Kidney (tissue), 22 donors: ENCODE results near the gene ALG6. TPM values are rescaled to one million over a fixed set of nuclear protein-coding genes. Genes with fewer than 3 reads are reported as not detected.
A peak's percentile ranks its signal among the peaks of the same experiment; 100 is the strongest.

Source experiments
- DNase-seq, 5 donors: peaks; one replicate each; pipeline ENCODE4 v3.0.0-alpha.2; 2013 to 2020
- FAIRE-seq: peaks from 2 replicates; lab custom pipeline; 2012; peaks lifted over from hg19 to GRCh38; lab: Jason Lieb, UNC
- H3K27ac ChIP-seq, 2 donors: one replicate each; pipeline ENCODE4 v1.7.0; 2013; ENCODE audit warnings: low read depth in 2 of 2, low read length in 2 of 2, inconsistent platforms in 1 of 2
- H3K27me3 ChIP-seq: one replicate; pipeline ENCODE4 v1.7.1; 2013; ENCODE audit warnings: low read length, inconsistent platforms; ENCODE audit not compliant: control insufficient read depth, insufficient read depth
- H3K36me3 ChIP-seq, 3 donors: one replicate each; pipeline versions ENCODE4 v1.7.0 to v1.7.1; 2013; ENCODE audit warnings: low read length in 3 of 3, control low read depth in 1 of 3, inconsistent platforms in 1 of 3; ENCODE audit not compliant: insufficient read depth in 3 of 3, control insufficient read depth in 2 of 3
- H3K4me1 ChIP-seq, 3 donors: one replicate each; pipeline versions ENCODE4 v1.7.0 to v1.7.1; 2013; ENCODE audit warnings: low read length in 3 of 3, inconsistent platforms in 1 of 3, low read depth in 1 of 3; ENCODE audit not compliant: control insufficient read depth in 2 of 3, insufficient read depth in 2 of 3
- H3K4me3 ChIP-seq, 3 donors: one replicate each; pipeline versions ENCODE4 v1.7.0 to v1.8.1; 2013; ENCODE audit warnings: low read length in 3 of 3, control low read depth in 1 of 3, inconsistent platforms in 1 of 3
- H3K9ac ChIP-seq, 3 donors: one replicate each; pipeline versions ENCODE4 v1.7.0 to v1.7.1; 2013; ENCODE audit warnings: low read length in 3 of 3, control low read depth in 1 of 3, inconsistent platforms in 1 of 3
- H3K9me3 ChIP-seq, 3 donors: one replicate each; pipeline versions ENCODE4 v1.7.0 to v1.7.1; 2013; ENCODE audit warnings: low read length in 3 of 3, control low read depth in 1 of 3, inconsistent platforms in 1 of 3; ENCODE audit not compliant: control insufficient read depth in 2 of 3, insufficient read depth in 1 of 3
- intact Hi-C: fragments of 100-400 bp; cut with DNase I; formaldehyde crosslinking; loops from one replicate; pipeline ENCODE4 v1.11.1; 2022
- long read RNA-seq, 10 donors: library from polyadenylated mRNA in 1 of 10; unstranded in 1 of 10; transcript quantifications; one replicate each; pipeline ENCODE4 v2.0.0 and lab custom pipeline, GENCODE V29; 2021 to 2026
- polyA plus RNA-seq: library from polyadenylated mRNA; stranded (reverse); fragments of 350-450 nt; fragmentation: Illumina TruSeq; extraction: RNeasy Lipid Tissue Mini Kit (QIAGEN cat#74804); gene quantifications from one replicate; pipeline ENCODE4 v1.2.3, GENCODE V29; 2014; ENCODE audit warnings: low read depth, low replicate concordance; ENCODE audit not compliant: insufficient read depth
- total RNA-seq: library from RNA; stranded (reverse); fragmentation: NEBNext Ultra II Directional; extraction: Animal tissue kit (Norgen Biotek cat#: 25700); gene quantifications from one replicate; pipeline ENCODE4 v1.2.1, GENCODE V29; 2021
- TF ChIP-seq, protein P1 (sequence below): IDR thresholded peaks from 3 replicates; pipeline ENCODE4 v1.5.1; 2012; ENCODE audit warnings: mild to moderate bottlenecking, moderate library complexity, borderline replicate concordance; ENCODE audit not compliant: insufficient read depth; ENCODE audit errors: extremely low read depth
- donor health status: control.
- donor health status: control.
- donor health status: control.
- donor health status: control.
- donor health status: control.
- donor health status: DM: yes; HTN: yes; CAD: no.
- donor health status: Normal renal cell carcinoma (clear cell type).

The ALG6 gene
- 11.2 TPM for total RNA-seq
- 10.2 TPM for polyA plus RNA-seq
- long read RNA-seq, donor 1, result 0 reads
- long read RNA-seq, donor 2, partial matches to known transcripts, result 0 of 2 reads
- long read RNA-seq, donor 2, other reads (novel, unspliced or antisense), result 0 of 2 reads
- long read RNA-seq, donor 3, partial matches to known transcripts, result 21 of 95 reads
- long read RNA-seq, donor 3, other reads (novel, unspliced or antisense), result 74 of 95 reads
- long read RNA-seq, donor 4, partial matches to known transcripts, result 0 of 1 reads
- long read RNA-seq, donor 4, other reads (novel, unspliced or antisense), result 0 of 1 reads
- long read RNA-seq, donor 5, result 0 reads
- long read RNA-seq, donor 6, partial matches to known transcripts, result 0 of 10 reads
- long read RNA-seq, donor 6, other reads (novel, unspliced or antisense), result 9 of 10 reads
- long read RNA-seq, donor 7, transcript ALG6-202 (15 exons, 3,371 nt), result major isoform, 8 of 13 reads
- long read RNA-seq, donor 7, partial matches to known transcripts, result 3 of 13 reads
- long read RNA-seq, donor 7, other reads (novel, unspliced or antisense), result 2 of 13 reads
- long read RNA-seq, donor 8, partial matches to known transcripts, result 0 of 8 reads
- long read RNA-seq, donor 8, other reads (novel, unspliced or antisense), result 6 of 8 reads
- long read RNA-seq, donor 9, result 0 reads
- long read RNA-seq, donor 10, partial matches to known transcripts, result 0 of 2 reads
- long read RNA-seq, donor 10, other reads (novel, unspliced or antisense), result 0 of 2 reads

DNA sequence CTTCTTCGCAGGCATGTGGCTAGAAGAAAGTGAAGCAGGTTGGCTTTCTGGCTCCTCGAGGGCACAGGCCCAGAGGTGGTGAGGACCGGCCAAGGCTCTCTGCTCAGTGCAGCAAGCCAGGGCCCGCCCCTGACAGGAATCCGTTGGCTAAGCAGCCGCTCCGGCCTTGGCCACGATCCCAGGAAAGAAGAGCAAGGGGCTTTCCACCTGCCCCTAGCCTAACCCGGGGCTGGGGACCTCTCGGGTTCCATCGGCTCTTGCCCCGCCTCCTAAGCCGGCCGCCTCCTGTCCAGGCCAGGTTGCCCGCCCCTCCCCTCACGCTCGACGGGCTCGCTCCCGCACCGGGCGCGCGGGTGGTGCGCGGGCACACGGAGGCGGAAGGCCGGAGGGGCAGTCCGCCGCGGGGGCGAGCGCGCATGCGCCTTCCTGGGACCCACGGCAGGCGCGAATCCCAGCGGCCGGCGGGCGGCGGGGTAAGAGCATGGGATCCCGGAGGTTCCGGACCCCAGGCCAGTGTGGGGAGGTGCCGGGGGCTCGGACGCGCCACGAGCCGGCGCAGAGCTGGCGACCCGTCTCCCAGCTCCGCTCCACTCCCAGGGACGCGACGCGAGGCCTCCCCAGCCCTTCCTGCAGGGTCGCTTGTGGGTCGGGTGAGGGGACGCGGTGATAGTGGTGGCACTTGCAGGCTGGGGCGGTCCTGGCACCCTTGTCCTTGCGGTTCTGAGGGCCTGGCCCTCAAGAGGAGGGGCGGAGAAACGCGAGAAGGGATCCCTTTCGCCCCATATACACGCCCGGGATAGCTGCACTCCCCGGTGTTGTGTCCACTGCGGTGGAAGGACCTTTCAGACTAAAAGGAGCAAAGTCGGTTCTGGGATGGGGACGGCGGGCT is at the start of gene ALG6:
ALG6 (plus strand) TSS at position 413 of the 889 bp plus-strand sequence. CDS start 3,351 bp downstream, outside the sequence.
- FAIRE-seq (no peak), DNase-seq (peak; percentile 96 to 98 (median 97))
- Histone ChIP-seq H3K36me3 (peaks cover 0 to 4% (median 0%) of the 10 kb centered on the region in 3 donors), H3K27me3 (no peaks in the 10 kb centered on the region), H3K27ac (peak within 1 kb of the TSS; percentile 72 to 73), H3K9ac (peak within 1 kb of the TSS; percentile 78 to 91 (median 89)), H3K9me3 (no peaks in the 10 kb centered on the region), H3K4me1 (peaks cover 0 to 5% (median 4%) of the 10 kb centered on the region in 3 donors), H3K4me3 (peak within 1 kb of the TSS; percentile 85 to 94 (median 86))
- intact Hi-C loops, result no loop called here
- TF ChIP-seq, protein P1, sequence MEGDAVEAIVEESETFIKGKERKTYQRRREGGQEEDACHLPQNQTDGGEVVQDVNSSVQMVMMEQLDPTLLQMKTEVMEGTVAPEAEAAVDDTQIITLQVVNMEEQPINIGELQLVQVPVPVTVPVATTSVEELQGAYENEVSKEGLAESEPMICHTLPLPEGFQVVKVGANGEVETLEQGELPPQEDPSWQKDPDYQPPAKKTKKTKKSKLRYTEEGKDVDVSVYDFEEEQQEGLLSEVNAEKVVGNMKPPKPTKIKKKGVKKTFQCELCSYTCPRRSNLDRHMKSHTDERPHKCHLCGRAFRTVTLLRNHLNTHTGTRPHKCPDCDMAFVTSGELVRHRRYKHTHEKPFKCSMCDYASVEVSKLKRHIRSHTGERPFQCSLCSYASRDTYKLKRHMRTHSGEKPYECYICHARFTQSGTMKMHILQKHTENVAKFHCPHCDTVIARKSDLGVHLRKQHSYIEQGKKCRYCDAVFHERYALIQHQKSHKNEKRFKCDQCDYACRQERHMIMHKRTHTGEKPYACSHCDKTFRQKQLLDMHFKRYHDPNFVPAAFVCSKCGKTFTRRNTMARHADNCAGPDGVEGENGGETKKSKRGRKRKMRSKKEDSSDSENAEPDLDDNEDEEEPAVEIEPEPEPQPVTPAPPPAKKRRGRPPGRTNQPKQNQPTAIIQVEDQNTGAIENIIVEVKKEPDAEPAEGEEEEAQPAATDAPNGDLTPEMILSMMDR, result no peak

DNA sequence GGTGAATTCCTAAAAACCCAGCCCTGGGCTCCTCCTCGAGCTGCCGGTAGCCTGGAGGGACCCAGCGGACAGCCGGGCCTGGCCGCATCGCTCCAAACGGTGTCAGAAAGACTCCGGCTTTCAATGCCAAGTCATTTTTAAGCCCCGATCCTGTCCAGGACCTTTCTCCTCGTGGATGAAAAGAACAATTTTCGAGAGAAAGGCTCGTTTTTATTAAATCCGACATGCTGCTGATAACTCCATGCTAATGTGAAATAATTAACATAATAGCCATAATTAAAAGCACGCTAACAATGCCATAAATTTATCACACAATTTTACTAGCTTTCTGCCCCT is 49.6 kb upstream of the ALG6 start:
- H3K27me3 ChIP-seq, result peaks cover 72% of the 10 kb centered on the region
- H3K27ac ChIP-seq, result no peak overlapping the region
- no peak for DNase-seq
- H3K36me3 ChIP-seq, result no peaks in the 10 kb centered on the region
- no peak overlapping the region for H3K9ac ChIP-seq
- FAIRE-seq, result no peak
- H3K4me1 ChIP-seq, result peaks cover 0 to 4% (median 0%) of the 10 kb centered on the region in 3 donors
- no peak overlapping the region for H3K4me3 ChIP-seq
- TF ChIP-seq, protein P1, result no peak
- H3K9me3 ChIP-seq, result no peaks in the 10 kb centered on the region
- intact Hi-C loops, result no loop called here

DNA sequence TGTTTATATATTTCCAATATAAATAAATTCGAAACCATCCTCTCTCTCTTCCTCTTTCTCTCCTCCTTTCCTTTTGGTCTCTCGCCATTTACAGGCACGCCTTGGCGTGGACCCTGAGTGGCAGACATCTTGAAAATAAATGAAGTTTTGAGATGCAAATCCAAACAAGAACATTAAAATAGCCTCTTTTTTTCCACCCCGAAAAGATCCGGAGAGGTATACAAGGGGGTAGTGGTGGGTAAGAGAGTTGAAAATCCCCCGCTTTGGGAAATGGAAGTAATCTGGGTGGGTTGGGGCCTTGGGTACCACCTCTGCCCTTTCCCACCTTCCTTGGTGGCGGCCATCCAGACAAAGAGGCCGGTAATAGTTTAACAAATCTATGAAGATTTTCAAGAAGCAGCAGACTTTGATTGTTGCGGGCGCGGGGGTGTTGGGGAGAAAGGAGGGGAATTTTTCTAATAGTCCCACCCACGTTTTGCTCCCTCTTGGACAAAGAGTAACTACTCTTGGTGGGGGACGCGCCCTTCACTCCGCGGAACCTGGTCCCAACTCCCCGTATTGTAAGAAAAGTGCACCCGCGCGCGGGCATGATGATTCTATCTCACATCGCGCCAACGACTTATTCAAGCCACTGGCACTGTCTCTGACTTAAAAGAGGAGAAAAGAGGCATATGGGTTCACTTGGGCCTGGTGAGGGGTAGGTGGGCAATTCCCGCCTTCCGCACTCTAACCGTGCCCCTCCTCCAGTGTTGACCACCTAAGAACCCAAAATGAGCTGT is 49.0 kb upstream of the ALG6 start:
- no peak overlapping the region for H3K9ac ChIP-seq
- peaks cover 68% of the 10 kb centered on the region for H3K27me3 ChIP-seq
- H3K36me3 ChIP-seq, result no peaks in the 10 kb centered on the region
- TF ChIP-seq, protein P1, result no peak
- FAIRE-seq, result no peak
- DNase-seq, result peak in 3 of 5 donors; percentile 14 to 42 (median 37)
- no peak overlapping the region for H3K27ac ChIP-seq
- peaks cover 0 to 4% (median 0%) of the 10 kb centered on the region in 3 donors for H3K4me1 ChIP-seq
- intact Hi-C loops, result no loop called here
- no peaks in the 10 kb centered on the region for H3K9me3 ChIP-seq
- no peak overlapping the region for H3K4me3 ChIP-seq
